Fibroblast of lung (primary cell): ENCODE data around the gene FGA.

Source experiments
- EZH2 ChIP-seq: IDR thresholded peaks from 2 replicates; pipeline ENCODE4 v1.5.1; 2012; ENCODE audit warnings: low read length, control low read depth, mild to moderate bottlenecking; ENCODE audit errors: missing control alignments
- TF ChIP-seq, protein P1 (sequence below), 2 donors: IDR thresholded peaks in 1 of 2; conservative IDR thresholded peaks in 1 of 2; 1 replicate in 1 of 2; 2 replicates in 1 of 2; pipeline ENCODE4 v1.5.1; 2011 to 2012; ENCODE audit warnings: low read length in 2 of 2, control low read depth in 1 of 2, inconsistent platforms in 1 of 2, low read depth in 1 of 2, mild to moderate bottlenecking in 1 of 2

DNA sequence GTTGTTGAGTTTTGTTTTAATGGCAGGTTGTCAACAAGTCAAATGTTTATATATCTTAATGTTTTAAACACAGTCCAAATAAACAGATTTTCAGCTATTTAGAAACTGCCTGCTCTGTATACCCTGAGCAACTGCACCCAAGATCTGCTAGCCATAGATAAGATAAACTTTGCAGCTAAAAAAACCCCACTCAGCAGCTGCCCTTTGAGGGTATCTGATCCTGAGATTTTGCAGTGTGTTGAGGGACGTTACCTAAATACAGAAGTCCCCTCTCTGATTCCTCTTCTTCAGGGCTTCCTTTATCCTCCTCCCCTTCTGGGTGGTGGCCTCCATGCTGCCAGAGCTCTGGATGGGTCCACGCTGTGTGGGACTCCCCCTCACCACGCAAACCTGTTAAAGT is 32.9 kb upstream of the FGA start:
- TF ChIP-seq, protein P1, sequence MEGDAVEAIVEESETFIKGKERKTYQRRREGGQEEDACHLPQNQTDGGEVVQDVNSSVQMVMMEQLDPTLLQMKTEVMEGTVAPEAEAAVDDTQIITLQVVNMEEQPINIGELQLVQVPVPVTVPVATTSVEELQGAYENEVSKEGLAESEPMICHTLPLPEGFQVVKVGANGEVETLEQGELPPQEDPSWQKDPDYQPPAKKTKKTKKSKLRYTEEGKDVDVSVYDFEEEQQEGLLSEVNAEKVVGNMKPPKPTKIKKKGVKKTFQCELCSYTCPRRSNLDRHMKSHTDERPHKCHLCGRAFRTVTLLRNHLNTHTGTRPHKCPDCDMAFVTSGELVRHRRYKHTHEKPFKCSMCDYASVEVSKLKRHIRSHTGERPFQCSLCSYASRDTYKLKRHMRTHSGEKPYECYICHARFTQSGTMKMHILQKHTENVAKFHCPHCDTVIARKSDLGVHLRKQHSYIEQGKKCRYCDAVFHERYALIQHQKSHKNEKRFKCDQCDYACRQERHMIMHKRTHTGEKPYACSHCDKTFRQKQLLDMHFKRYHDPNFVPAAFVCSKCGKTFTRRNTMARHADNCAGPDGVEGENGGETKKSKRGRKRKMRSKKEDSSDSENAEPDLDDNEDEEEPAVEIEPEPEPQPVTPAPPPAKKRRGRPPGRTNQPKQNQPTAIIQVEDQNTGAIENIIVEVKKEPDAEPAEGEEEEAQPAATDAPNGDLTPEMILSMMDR (conservative IDR thresholded peaks at IDR 0.05 in 1 of 2, IDR thresholded peaks at IDR 0.05 in 1 of 2; ENCODE audit: low read depth in 1 of 2, low read length in 2 of 2), result no peak
- no peak for TF ChIP-seq EZH2
